Sigmoid colon (tissue), 7 donors: ENCODE results near the gene ST3GAL2. TPM values are rescaled to one million over a fixed set of nuclear protein-coding genes. Genes with fewer than 3 reads are reported as not detected.
"Not testable (repeated sequence)": the region's sequence is repeated elsewhere in the genome, so short reads cannot be mapped to it uniquely, and the experiment has no call there.

Source experiments
- DNase-seq: peaks from one replicate; pipeline ENCODE4 v3.0.0-alpha.2; 2019
- H3K27ac ChIP-seq, 4 donors: fragments of 200-600 bp; sonication (generic); one replicate each; pipeline ENCODE4 v1.5.1; 2016 to 2019; ENCODE audit warnings: mild to moderate bottlenecking in 1 of 4
- H3K27me3 ChIP-seq, 3 donors: fragments of 200-600 bp; sonication (generic); one replicate each; pipeline ENCODE4 v1.5.1; 2019; ENCODE audit warnings: mild to moderate bottlenecking in 1 of 3
- H3K36me3 ChIP-seq, 4 donors: fragments of 200-600 bp; sonication (generic); one replicate each; pipeline ENCODE4 v1.5.1; 2016 to 2019
- H3K4me1 ChIP-seq, 4 donors: fragments of 200-600 bp; sonication (generic); one replicate each; pipeline ENCODE4 v1.5.1; 2017 to 2019
- H3K4me3 ChIP-seq, 4 donors: fragments of 200-600 bp; sonication (generic); one replicate each; pipeline ENCODE4 v1.5.1; 2017 to 2019; ENCODE audit warnings: mild to moderate bottlenecking in 2 of 4, moderate library complexity in 1 of 4
- H3K9me3 ChIP-seq, 4 donors: fragments of 200-600 bp in 3 of 4; sonication (generic) in 3 of 4; one replicate each; pipeline versions ENCODE4 v1.5.1 to v1.6.1; 2013 to 2019
- EP300 ChIP-seq, 4 donors: sonication (generic); formaldehyde crosslinking; IDR thresholded peaks; one replicate each; pipeline ENCODE4 v1.6.1; 2017; ENCODE audit warnings: antibody characterized with exemption in 4 of 4
- POLR2A ChIP-seq, 2 donors: fragments of 450-650 bp; IDR thresholded peaks; one replicate each; pipeline ENCODE4 v1.6.1; 2016; ENCODE audit warnings: antibody characterized with exemption in 2 of 2, mild to moderate bottlenecking in 2 of 2, moderate library complexity in 2 of 2
- POLR2AphosphoS5 ChIP-seq, 4 donors: sonication (generic); formaldehyde crosslinking; IDR thresholded peaks; one replicate each; pipeline ENCODE4 v1.6.1; 2017; ENCODE audit warnings: antibody characterized with exemption in 4 of 4
- WGBS, 2 donors: extraction: QIAGEN DNeasy Blood & Tissue Kit; methylation state at CpG; one replicate each; pipeline ENCODE4 v1.1.7; 2013; 5-methylcytosine and 5-hydroxymethylcytosine counted together
- intact Hi-C: fragments of 100-400 bp; cut with DNase I; formaldehyde crosslinking; loops from one replicate; pipeline ENCODE4 v1.15.1; 2023
- polyA plus RNA-seq, 3 donors: library from polyadenylated mRNA; stranded (reverse); fragments of 200-250 nt; gene quantifications; one replicate each; pipeline ENCODE4 v1.2.3, GENCODE V29; 2013
- total RNA-seq, 4 donors: library from RNA; depleted of rRNA; stranded (reverse); fragments of >200 nt; gene quantifications; one replicate each; pipeline ENCODE4 v1.1.0, GENCODE V29; 2016
- TF ChIP-seq, protein P1 (sequence below), 4 experiments: fragments of 450-650 bp in 3 of 4; fragments of 200-600 bp in 1 of 4; IDR thresholded peaks; one replicate each; pipeline ENCODE4 v1.5.1; 2016 to 2019; ENCODE audit warnings: antibody characterized with exemption in 4 of 4, mild to moderate bottlenecking in 3 of 4, moderate library complexity in 2 of 4
- donor health status: healthy with polysubstance abuse.
- donor health status: Bipolar disorder and iron deficiency.
- donor health status: healthy.

ST3GAL2 gene
- total and polyA plus RNA-seq, 7 donors: 2.3 to 21.3 (median 14.0) TPM

DNA sequence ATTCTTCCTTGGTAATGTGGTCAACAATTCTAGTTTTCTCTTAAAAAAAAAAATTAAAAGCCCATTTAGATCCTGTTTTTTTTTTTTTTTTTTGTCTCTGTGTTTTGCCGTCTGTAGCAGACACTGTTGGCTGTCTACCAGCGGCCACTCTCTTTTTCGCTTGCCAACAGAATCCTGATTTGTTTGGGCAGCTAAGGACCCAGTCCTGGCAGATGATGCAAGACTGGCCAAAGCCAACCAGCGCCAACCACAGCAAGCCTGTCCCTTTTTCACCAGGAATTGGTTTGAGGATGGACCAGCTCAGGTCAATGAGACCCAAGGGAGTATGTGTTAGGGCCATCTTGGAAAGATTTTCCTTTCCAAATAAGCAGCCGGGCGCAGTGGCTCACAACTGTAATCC is 28.2 kb downstream of the ST3GAL2 start:
- Histone ChIP-seq H3K9me3 (no peaks in the 10 kb centered on the region), H3K27ac (no peak overlapping the region), H3K36me3 (peaks cover 0 to 6% (median 2%) of the 10 kb centered on the region in 4 donors), H3K4me1 (peaks cover 0 to 10% (median 2%) of the 10 kb centered on the region in 4 donors), H3K4me3 (no peak overlapping the region), H3K27me3 (no peaks in the 10 kb centered on the region)
- WGBS, 2 donors: 94 to 96% methylated on average over 6 of the region's 6 CpGs
- DNase-seq: no peak
- intact Hi-C loops: no loop called here
- TF ChIP-seq POLR2AphosphoS5 (IDR thresholded peaks at IDR 0.05): no peak
- TF ChIP-seq, protein P1, sequence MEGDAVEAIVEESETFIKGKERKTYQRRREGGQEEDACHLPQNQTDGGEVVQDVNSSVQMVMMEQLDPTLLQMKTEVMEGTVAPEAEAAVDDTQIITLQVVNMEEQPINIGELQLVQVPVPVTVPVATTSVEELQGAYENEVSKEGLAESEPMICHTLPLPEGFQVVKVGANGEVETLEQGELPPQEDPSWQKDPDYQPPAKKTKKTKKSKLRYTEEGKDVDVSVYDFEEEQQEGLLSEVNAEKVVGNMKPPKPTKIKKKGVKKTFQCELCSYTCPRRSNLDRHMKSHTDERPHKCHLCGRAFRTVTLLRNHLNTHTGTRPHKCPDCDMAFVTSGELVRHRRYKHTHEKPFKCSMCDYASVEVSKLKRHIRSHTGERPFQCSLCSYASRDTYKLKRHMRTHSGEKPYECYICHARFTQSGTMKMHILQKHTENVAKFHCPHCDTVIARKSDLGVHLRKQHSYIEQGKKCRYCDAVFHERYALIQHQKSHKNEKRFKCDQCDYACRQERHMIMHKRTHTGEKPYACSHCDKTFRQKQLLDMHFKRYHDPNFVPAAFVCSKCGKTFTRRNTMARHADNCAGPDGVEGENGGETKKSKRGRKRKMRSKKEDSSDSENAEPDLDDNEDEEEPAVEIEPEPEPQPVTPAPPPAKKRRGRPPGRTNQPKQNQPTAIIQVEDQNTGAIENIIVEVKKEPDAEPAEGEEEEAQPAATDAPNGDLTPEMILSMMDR (IDR thresholded peaks at IDR 0.05): no peak
- no peak for TF ChIP-seq POLR2A (IDR thresholded peaks at IDR 0.05)

DNA sequence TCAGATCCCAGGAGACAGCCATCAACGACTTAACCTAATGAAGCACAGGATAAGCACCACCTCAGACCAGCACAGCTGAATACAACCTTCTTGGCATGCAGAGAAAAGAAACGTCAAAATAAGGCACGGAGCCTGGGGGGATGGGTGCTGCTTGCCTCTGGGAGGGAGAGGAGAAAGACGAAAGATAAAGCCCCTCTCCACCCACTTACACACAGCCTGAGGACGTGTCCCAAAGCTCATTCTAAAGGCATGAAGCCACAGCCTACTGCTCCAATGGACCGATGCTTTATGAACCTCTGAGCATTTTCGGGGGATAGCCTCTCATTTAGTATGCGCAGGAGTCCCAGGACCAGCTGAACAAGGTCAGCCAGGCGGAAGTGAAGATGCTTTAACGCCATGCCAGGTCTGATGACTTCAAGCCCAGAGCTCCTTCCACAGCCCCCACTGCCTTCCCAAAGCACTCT is 31.1 kb downstream of the ST3GAL2 start:
- Histone ChIP-seq H3K4me3 (no peak overlapping the region), H3K36me3 (peaks cover 0 to 6% (median 2%) of the 10 kb centered on the region in 4 donors), H3K4me1 (peaks cover 0 to 12% (median 2%) of the 10 kb centered on the region in 4 donors), H3K27me3 (no peaks in the 10 kb centered on the region), H3K27ac (no peak overlapping the region), H3K9me3 (no peaks in the 10 kb centered on the region)
- intact Hi-C loops: no loop called here
- WGBS, 2 donors: 73 to 88% methylated on average over 10 of the region's 10 CpGs
- DNase-seq: no peak
- TF ChIP-seq, protein P1 (IDR thresholded peaks at IDR 0.05): no peak
- TF ChIP-seq POLR2A (IDR thresholded peaks at IDR 0.05) (no peak), EP300 (IDR thresholded peaks at IDR 0.05) (no peak), POLR2AphosphoS5 (IDR thresholded peaks at IDR 0.05) (no peak)

DNA sequence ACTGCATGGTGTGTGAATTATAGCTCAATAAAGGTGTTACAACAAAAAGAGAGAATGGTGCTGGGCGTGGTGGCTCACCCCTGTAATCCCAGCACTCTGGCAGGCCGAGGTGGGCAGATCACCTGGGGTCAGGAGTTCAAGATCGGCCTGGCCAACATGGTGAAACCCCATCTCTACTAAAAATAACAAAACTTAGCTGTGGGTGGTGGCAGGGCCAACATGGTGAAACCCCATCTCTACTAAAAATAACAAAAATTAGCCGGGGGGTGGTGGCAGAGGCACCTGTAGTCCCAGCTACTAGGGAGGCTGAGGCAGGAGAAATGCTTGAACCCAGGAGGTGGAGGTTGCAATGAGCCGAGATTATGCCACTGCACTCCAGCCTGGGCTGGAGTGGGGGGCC is 32.8 kb downstream of the ST3GAL2 start:
- H3K27me3 ChIP-seq, H3K27ac ChIP-seq, H3K4me3 ChIP-seq, DNase-seq, H3K36me3 ChIP-seq, H3K9me3 ChIP-seq, intact Hi-C loops: not testable (repeated sequence)
- H3K4me1 ChIP-seq: peaks cover 0 to 12% (median 2%) of the 10 kb centered on the region in 4 donors
- 67 to 74% methylated on average over 5 of the region's 5 CpGs for WGBS, 2 donors

DNA sequence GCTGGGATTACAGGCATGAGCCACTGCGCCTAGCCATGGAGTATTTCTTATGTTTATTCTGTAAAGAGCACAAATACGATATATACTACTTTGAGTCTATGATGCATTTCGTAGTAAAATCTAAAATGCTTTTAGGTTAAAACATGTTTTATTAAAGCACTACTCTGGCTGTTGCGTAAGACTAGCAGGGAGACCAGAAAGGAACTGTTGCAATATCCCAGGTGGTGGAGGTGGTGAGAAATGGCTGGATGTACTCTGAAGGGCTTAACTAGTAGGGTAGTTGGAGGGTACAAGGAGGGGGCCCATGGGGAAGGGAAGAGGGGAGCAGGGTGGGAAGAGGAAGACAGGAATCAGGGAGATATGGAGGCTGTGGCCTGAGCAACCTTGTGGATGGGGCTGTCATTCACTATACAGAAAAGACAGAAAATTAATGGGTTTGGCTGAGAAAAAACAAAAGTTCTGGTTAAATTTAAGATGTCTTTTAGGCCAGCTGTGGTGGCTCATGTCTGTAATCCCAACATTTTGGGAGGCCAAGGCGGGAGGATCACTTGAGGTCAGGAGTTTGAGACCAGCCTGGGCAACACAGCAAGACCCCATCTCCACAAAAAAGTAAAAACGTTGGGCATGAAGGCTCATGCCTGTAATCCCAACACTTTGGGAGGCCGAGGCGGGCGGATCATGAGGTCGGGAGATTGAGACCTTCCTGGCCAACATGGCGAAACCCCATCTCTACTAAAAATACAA is 35.8 kb downstream of the ST3GAL2 start:
- no peak overlapping the region for H3K27ac ChIP-seq
- H3K36me3 ChIP-seq: peaks cover 4 to 16% (median 9%) of the 10 kb centered on the region in 4 donors
- no peak for DNase-seq
- intact Hi-C loops: no loop called here
- peaks cover 0 to 12% (median 0%) of the 10 kb centered on the region in 4 donors for H3K4me1 ChIP-seq
- TF ChIP-seq POLR2AphosphoS5 (IDR thresholded peaks at IDR 0.05) (no peak), POLR2A (IDR thresholded peaks at IDR 0.05) (no peak)
- TF ChIP-seq, protein P1 (IDR thresholded peaks at IDR 0.05): no peak
- 94 to 95% methylated on average over 11 of the region's 11 CpGs for WGBS, 2 donors
- H3K27me3 ChIP-seq: no peaks in the 10 kb centered on the region
- H3K4me3 ChIP-seq: no peak overlapping the region
- no peaks in the 10 kb centered on the region for H3K9me3 ChIP-seq

DNA sequence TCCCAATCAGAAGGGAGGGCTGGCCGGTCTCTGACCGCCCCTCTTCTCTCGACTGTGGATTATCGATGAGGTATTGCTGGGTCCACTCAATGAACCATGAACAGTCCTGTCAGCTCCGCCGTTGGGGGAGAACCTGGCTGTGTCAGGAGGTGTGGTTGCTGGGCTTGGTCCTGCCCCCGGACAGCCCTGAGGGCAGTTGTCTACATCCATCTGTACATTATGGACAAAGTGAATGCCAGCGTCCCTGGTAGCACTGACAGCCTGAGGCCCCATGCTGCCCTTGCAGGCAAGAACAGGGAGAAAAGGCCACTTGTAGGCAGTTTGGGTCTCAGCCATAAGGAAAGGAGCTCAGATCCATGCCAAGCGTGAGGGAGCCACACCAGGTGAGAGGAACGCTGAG is 38.9 kb downstream of the ST3GAL2 start:
- Histone ChIP-seq H3K27ac (no peak overlapping the region), H3K4me1 (peaks cover 0 to 9% (median 0%) of the 10 kb centered on the region in 4 donors), H3K27me3 (no peaks in the 10 kb centered on the region), H3K9me3 (no peaks in the 10 kb centered on the region), H3K36me3 (peaks cover 6 to 25% (median 10%) of the 10 kb centered on the region in 4 donors), H3K4me3 (no peak overlapping the region)
- no peak for TF ChIP-seq POLR2AphosphoS5 (IDR thresholded peaks at IDR 0.05)
- 92 to 93% methylated on average over 10 of the region's 10 CpGs for WGBS, 2 donors
- intact Hi-C loops: no loop called here
- no peak for DNase-seq
